Uterus (tissue), 4 donors: ENCODE data around the gene COL15A1. TPM values are rescaled to one million over a fixed set of nuclear protein-coding genes. Genes with fewer than 3 reads are reported as not detected.
"Not testable (repeated sequence)": the region's sequence is repeated elsewhere in the genome, so short reads cannot be mapped to it uniquely, and the experiment has no call there.

Source experiments
- DNase-seq, 2 donors: peaks; one replicate each; pipeline ENCODE4 v3.0.0-alpha.2; 2019 to 2020
- H3K27ac ChIP-seq, 2 donors: fragments of 200-600 bp; sonication (generic); 1 replicate in 1 of 2; 2 replicates in 1 of 2; pipeline ENCODE4 v1.5.1; 2016 to 2018
- H3K27me3 ChIP-seq, 2 donors: fragments of 200-600 bp; sonication (generic); one replicate each; pipeline ENCODE4 v1.5.1; 2018 to 2019; ENCODE audit warnings: control low read depth in 1 of 2
- H3K36me3 ChIP-seq, 2 donors: fragments of 200-600 bp; sonication (generic); one replicate each; pipeline ENCODE4 v1.5.1; 2019; ENCODE audit warnings: control low read depth in 1 of 2
- H3K4me1 ChIP-seq, 2 donors: fragments of 200-600 bp; sonication (generic); one replicate each; pipeline ENCODE4 v1.5.1; 2018 to 2019; ENCODE audit warnings: control low read depth in 1 of 2
- H3K4me3 ChIP-seq, 2 donors: fragments of 200-600 bp; sonication (generic); 1 replicate in 1 of 2; 2 replicates in 1 of 2; pipeline ENCODE4 v1.5.1; 2018 to 2019; ENCODE audit warnings: mild to moderate bottlenecking in 1 of 2
- H3K9me3 ChIP-seq, 2 donors: fragments of 200-600 bp; sonication (generic); one replicate each; pipeline ENCODE4 v1.5.1; 2019; ENCODE audit warnings: control low read depth in 1 of 2
- CTCF ChIP-seq, 4 experiments: fragments of 200-600 bp in 2 of 4; fragments of 450-650 bp in 2 of 4; sonication (generic) in 2 of 4; IDR thresholded peaks; one replicate each; pipeline ENCODE4 v1.5.1; 2016 to 2019; ENCODE audit warnings: antibody characterized with exemption in 4 of 4, mild to moderate bottlenecking in 2 of 4, moderate library complexity in 1 of 4
- POLR2A ChIP-seq, 2 donors: fragments of 450-650 bp; IDR thresholded peaks; one replicate each; pipeline ENCODE4 v1.6.1; 2016; ENCODE audit warnings: antibody characterized with exemption in 2 of 2, mild to moderate bottlenecking in 1 of 2, moderate library complexity in 1 of 2
- intact Hi-C: fragments of 100-400 bp; cut with DNase I; formaldehyde crosslinking; loops from one replicate; pipeline ENCODE4 v1.15.1; 2023; ENCODE audit warnings: low total_unique reads
- total RNA-seq, 4 donors: library from RNA; depleted of rRNA in 3 of 4; stranded (reverse); fragments of >200 nt in 3 of 4; gene quantifications; one replicate each; pipeline versions ENCODE4 v1.1.0 to v1.2.4, GENCODE V29; 2014 to 2023
- donor health status: DM: yes; HTN: yes; CAD: no.

COL15A1 gene
- total RNA-seq, 4 donors from 2014 or later = 20.3 to 160 (median 50.4) TPM

- H3K27ac ChIP-seq = no peak overlapping the region
- DNase-seq = no peak
- no peaks in the 10 kb centered on the region for H3K36me3 ChIP-seq
- no peak for TF ChIP-seq CTCF (IDR thresholded peaks at IDR 0.05)
- TF ChIP-seq POLR2A (IDR thresholded peaks at IDR 0.05) = no peak
- intact Hi-C loops = no loop called here
- no peaks in the 10 kb centered on the region for H3K4me1 ChIP-seq
- no peak overlapping the region for H3K4me3 ChIP-seq
- no peaks in the 10 kb centered on the region for H3K9me3 ChIP-seq
- no peaks in the 10 kb centered on the region for H3K27me3 ChIP-seq
Measured at GRCh38 chr9:98899408-98900056, 44.2 kb upstream of the COL15A1 start.

GRCh38 chr9:98900244-98900643 lies 43.5 kb upstream of the COL15A1 start:
- intact Hi-C loops = no loop called here
- H3K9me3 ChIP-seq = no peaks in the 10 kb centered on the region

GRCh38 chr9:98900725-98901124 lies 43.0 kb upstream of the COL15A1 start:
- Histone ChIP-seq H3K36me3 (no peaks in the 10 kb centered on the region), H3K27me3 (no peaks in the 10 kb centered on the region), H3K27ac (no peak overlapping the region), H3K4me1 (no peaks in the 10 kb centered on the region), H3K4me3 (no peak overlapping the region), H3K9me3 (no peaks in the 10 kb centered on the region)
- intact Hi-C loops = no loop called here
- no peak for DNase-seq
- no peak for TF ChIP-seq CTCF (IDR thresholded peaks at IDR 0.05)
- no peak for TF ChIP-seq POLR2A (IDR thresholded peaks at IDR 0.05)

More at GRCh38 chr9:98900244-98900643, 43.5 kb upstream of the COL15A1 start:
- Histone ChIP-seq H3K27ac (no peak overlapping the region), H3K4me3 (no peak overlapping the region), H3K4me1 (no peaks in the 10 kb centered on the region), H3K27me3 (no peaks in the 10 kb centered on the region), H3K36me3 (no peaks in the 10 kb centered on the region)
- no peak for TF ChIP-seq CTCF (IDR thresholded peaks at IDR 0.05)
- TF ChIP-seq POLR2A (IDR thresholded peaks at IDR 0.05) = no peak
- no peak for DNase-seq

GRCh38 chr9:98901843-98902242 lies 41.9 kb upstream of the COL15A1 start:
- H3K9me3 ChIP-seq, DNase-seq, H3K27me3 ChIP-seq, intact Hi-C loops, H3K4me1 ChIP-seq, H3K36me3 ChIP-seq, H3K4me3 ChIP-seq, H3K27ac ChIP-seq: not testable (repeated sequence)

- H3K27ac ChIP-seq = no peak overlapping the region
- no peaks in the 10 kb centered on the region for H3K36me3 ChIP-seq
- H3K4me1 ChIP-seq = no peaks in the 10 kb centered on the region
- TF ChIP-seq CTCF (IDR thresholded peaks at IDR 0.05) (no peak), POLR2A (IDR thresholded peaks at IDR 0.05) (no peak)
- H3K9me3 ChIP-seq = no peaks in the 10 kb centered on the region
- H3K4me3 ChIP-seq = no peak overlapping the region
- DNase-seq = no peak
- no peaks in the 10 kb centered on the region for H3K27me3 ChIP-seq
- intact Hi-C loops = no loop called here
Measured at GRCh38 chr9:98902516-98902915, 41.2 kb upstream of the COL15A1 start.

- Histone ChIP-seq H3K9me3 (no peaks in the 10 kb centered on the region), H3K27me3 (no peaks in the 10 kb centered on the region), H3K36me3 (no peaks in the 10 kb centered on the region), H3K4me3 (no peak overlapping the region), H3K4me1 (no peaks in the 10 kb centered on the region), H3K27ac (no peak overlapping the region)
- intact Hi-C loops = no loop called here
- no peak for DNase-seq
- TF ChIP-seq CTCF (IDR thresholded peaks at IDR 0.05) (no peak), POLR2A (IDR thresholded peaks at IDR 0.05) (no peak)
Measured at GRCh38 chr9:98902925-98903324, 40.8 kb upstream of the COL15A1 start.
